SHP77 (cell line): ENCODE results near the gene MYO16.
"Not testable (repeated sequence)": the region's sequence is repeated elsewhere in the genome, so short reads cannot be mapped to it uniquely, and the experiment has no call there.

Experiments used
- DNase-seq, 2 experiments: peaks; one replicate each; lab custom pipeline; 2025; lab: John Stamatoyannopoulos, UW

MYO16 gene

GRCh38 chr13:108742701-108743451, 113.5 kb downstream of the MYO16 start:
- DNase-seq = no peak

- no peak for DNase-seq
Measured at GRCh38 chr13:108743522-108743921, 114.1 kb downstream of the MYO16 start.

- no peak for DNase-seq
Measured at GRCh38 chr13:108747843-108748242, 118.4 kb downstream of the MYO16 start.

- no peak for DNase-seq
Measured at GRCh38 chr13:108752276-108752675, 122.9 kb downstream of the MYO16 start.

GRCh38 chr13:108755083-108755482, 125.7 kb downstream of the MYO16 start:
- no peak for DNase-seq

- DNase-seq = no peak
Measured at GRCh38 chr13:108760129-108760528, 130.7 kb downstream of the MYO16 start.

- DNase-seq = no peak
Measured at GRCh38 chr13:108760541-108760940, 131.1 kb downstream of the MYO16 start.

- no peak for DNase-seq
Measured at GRCh38 chr13:108768035-108768434, 138.6 kb downstream of the MYO16 start.

GRCh38 chr13:108769213-108770070, 140.0 kb downstream of the MYO16 start:
- DNase-seq = no peak

GRCh38 chr13:108775597-108775996, 146.2 kb downstream of the MYO16 start:
- no peak for DNase-seq

- DNase-seq = no peak
Measured at GRCh38 chr13:108776650-108777049, 147.2 kb downstream of the MYO16 start.

- DNase-seq = no peak
Measured at GRCh38 chr13:108777421-108778420, 148.3 kb downstream of the MYO16 start.

- no peak for DNase-seq
Measured at GRCh38 chr13:108779308-108779707, 149.9 kb downstream of the MYO16 start.

- no peak for DNase-seq
Measured at GRCh38 chr13:108780706-108781105, 151.3 kb downstream of the MYO16 start.

- DNase-seq = no peak
Measured at GRCh38 chr13:108781312-108781711, 151.9 kb downstream of the MYO16 start.

- not testable (repeated sequence) for DNase-seq
Measured at GRCh38 chr13:108782480-108782879, 153.1 kb downstream of the MYO16 start.

- no peak for DNase-seq
Measured at GRCh38 chr13:108785844-108786243, 156.4 kb downstream of the MYO16 start.

- no peak for DNase-seq
Measured at GRCh38 chr13:108786456-108787200, 157.2 kb downstream of the MYO16 start.

- DNase-seq = no peak
Measured at GRCh38 chr13:108787700-108788414, 158.4 kb downstream of the MYO16 start.

GRCh38 chr13:108789476-108789875, 160.1 kb downstream of the MYO16 start:
- DNase-seq = no peak

GRCh38 chr13:108795841-108796240, 166.4 kb downstream of the MYO16 start:
- DNase-seq = no peak
